Activated naive CD4-positive, alpha-beta T cell (primary cell): ENCODE measurements around the gene SEPTIN10.
"Not testable (repeated sequence)": the region's sequence is repeated elsewhere in the genome, so short reads cannot be mapped to it uniquely, and the experiment has no call there.

Source experiments
- DNase-seq, 4 experiments: peaks; one replicate each; lab custom pipeline; 2025; lab: John Stamatoyannopoulos, UW

SEPTIN10 gene

DNA sequence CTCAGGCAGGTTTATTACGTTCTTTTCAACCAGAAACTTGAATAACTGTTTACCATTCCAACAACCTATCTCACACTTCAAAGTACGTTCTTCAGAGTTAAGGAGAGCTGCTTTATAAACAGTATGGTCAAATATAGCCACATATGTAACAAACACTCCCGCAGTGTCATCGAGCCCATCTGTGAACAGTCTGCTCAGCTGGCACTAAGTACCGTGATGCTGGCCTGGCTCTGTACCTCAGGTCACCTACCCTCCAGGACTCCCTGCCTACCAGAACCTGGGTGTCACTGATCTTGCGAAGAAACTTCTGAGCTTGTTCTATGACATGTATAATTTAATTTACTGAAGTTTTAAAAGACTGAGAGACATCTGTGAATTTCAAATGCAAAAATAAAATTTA is 71.4 kb downstream of the SEPTIN10 start:
- DNase-seq, result no peak

DNA sequence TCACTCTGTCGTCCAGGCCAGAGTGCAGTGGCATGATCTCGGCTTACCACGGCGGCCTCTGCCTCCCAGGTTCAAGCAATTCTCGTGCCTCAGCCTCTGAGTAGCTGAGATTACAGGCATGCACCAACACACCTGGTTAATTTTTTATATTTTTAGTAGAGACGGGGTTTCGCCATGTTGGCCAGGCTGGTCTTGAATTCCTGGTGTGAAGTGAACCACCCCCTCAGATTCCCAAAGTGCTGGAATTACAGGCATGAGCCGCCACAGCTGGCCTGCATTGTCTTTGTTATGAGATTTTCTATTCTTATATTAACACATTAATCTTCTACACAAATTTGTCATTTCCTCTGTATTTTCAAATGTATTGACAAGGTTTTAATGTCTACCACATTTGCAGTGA is 75.2 kb downstream of the SEPTIN10 start:
- no peak for DNase-seq

- DNase-seq, result no peak
Measured at GRCh38 chr2:109537565-109538222, 76.1 kb downstream of the SEPTIN10 start.

- not testable (repeated sequence) for DNase-seq
Measured at GRCh38 chr2:109536556-109536955, 77.2 kb downstream of the SEPTIN10 start.

DNA sequence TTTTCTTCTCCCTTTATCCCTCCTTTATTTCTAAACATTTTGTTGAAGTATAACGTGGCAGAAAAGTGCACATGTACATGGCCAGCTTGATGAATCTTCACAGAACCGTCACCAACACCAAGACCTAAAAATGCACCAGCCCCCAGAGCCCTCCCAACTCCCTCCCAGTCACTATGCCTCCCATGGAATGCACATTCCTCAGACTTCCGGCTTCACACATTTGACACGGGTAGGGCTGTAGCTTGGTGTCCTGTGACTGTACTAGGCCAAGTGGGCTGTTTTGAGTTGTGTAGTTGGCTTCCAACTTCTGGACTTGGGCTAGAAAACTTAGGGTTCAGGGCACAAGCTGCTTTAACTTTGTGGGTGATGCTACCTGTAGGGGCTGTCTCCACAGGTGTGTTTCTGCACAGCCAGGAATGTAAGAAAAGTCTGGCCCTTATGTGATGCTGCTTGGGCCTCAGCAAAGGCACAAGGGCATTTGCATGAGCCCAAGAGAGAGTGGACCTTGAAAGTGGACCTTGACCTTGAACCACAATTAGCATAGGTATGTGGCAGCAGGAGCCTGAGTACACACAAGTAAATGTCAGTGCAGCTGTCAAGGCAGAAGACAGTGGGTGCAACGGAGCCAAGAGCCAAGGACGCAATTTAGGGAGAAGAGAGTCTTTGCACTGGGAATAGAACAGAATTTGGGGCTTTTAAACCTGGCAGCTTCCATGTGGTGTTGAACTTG is 78.4 kb downstream of the SEPTIN10 start:
- DNase-seq, result no peak

DNA sequence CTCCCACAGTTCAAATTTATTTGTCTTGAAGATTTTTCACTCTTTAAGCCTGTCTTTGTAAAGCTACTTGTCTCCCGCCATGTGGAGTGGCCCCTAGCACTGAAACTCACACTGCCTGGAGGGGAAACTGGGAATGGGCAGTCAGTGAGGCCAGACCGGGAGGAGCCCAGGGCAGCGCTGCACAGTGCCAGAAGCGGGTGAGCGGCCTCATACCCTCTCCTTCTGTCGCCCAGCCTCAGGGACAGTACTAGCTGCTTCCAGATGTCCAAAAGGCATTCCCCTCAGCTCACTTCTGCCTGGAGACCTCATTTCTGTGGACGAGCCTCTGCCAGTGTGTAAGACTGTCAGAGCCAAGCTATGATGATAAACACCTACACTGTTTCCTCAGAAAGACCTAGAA is 79.9 kb downstream of the SEPTIN10 start:
- no peak for DNase-seq

DNA sequence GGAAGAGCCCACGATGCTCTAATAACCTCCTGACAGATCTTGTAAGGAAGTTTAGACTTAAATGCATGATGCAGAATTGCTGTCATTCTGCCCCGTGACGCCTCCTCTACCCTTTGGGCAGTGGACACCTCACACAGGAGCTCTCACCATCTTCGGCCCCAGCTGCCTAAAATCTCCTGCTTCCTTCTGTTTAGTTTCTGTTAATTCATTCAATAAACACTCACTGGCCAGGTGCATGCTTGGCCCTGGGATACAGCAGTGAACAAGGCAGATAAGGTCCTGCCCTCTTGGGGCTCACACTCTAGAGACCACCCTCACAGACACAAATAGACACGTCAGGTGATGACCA is 81.1 kb downstream of the SEPTIN10 start:
- no peak for DNase-seq

GRCh38 chr2:109531896-109532727 is 81.7 kb downstream of the SEPTIN10 start:
- DNase-seq, result no peak

DNA sequence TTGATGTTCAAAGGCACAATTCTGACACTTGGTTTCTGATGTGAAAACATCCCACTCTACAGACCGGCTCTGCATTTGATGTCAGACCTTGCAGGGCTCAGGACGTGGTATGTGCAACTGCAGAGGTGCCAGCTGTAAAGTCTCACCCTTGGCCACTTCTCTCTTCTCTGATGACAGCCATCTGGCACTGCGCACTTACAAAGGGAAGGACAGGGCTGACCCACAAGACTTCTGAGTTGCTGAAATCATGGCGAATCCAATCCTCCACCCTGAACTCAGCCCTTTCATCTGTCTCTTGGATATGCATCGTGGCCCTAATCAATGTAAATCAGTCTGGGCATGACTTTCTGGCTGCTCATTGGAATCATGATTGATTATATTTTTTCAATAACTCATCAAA is 82.5 kb downstream of the SEPTIN10 start:
- DNase-seq, result no peak

DNA sequence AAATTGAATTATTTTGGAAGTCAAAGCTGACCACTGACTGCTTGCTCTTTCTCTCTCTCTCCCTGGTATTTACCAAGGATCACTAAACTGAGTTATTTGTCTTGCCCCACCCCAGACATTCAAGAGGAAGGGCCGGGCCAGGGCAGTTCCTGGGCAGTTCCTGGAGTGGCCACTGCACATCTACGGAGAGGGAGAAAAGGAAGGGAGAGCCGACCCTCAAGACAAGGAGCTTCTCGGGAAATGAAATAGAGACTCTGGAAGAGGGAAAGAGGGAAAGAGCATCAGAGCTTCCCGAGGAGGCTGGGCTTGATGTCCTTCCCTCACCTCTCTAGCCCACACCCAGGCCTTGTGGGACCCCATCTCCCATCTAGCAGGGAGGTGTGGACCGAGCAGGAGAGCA is 83.1 kb downstream of the SEPTIN10 start:
- no peak for DNase-seq

- no peak for DNase-seq
Measured at GRCh38 chr2:109529532-109530449, 84.0 kb downstream of the SEPTIN10 start.

DNA sequence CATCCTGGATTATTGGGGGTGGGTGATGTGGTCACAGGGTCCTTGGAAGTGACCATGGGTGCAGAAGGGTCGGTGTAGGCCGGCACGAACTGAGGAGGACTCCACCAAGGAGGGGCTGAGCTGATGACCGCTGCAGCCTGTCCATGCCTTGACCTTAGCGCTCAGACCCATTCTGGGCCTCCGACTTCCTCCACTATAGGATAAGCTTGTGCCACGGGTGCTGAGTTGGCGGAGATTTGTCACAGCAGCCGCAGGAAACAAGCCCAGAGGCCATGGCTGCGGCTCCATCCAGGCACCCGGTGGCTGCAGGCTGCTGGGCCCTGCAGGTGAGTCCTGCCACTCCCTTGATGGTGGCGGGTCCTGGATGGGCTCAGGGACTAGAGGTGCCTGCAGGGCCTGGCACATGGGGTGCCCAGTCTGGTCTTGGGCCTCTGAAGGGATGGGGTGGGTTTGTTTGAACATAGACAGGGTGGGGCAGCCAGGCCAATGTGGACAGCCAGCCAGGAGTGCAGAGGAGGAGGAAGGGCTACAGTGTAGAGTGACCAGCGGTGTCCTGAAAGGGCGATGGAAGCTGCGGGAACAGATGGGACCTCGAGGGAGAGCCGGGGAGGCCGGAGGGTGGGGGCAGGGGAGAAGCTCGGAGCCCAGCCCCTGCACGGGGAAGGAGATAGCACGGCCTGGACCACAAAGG is 84.8 kb downstream of the SEPTIN10 start:
- no peak for DNase-seq

- no peak for DNase-seq
Measured at GRCh38 chr2:109527846-109528705, 85.7 kb downstream of the SEPTIN10 start.

DNA sequence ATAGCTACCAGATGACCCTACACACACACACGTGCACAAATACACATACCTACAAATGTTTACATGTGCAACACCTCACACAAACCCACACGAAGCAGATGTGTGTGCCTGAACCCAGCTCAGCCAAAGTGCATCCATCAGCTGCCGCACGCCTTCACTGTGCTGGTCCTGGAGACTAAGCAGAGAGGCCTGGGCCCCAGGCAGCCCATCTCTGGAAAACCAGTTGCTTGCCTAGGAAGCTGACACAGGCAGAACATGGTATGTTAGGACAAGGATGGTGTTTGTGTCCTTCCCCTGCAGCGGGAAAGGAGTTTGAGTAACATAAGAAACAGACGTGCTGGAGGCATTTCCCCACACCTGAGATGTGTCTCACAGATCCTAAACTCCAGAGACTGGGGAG is 86.7 kb downstream of the SEPTIN10 start:
- DNase-seq, result no peak

DNA sequence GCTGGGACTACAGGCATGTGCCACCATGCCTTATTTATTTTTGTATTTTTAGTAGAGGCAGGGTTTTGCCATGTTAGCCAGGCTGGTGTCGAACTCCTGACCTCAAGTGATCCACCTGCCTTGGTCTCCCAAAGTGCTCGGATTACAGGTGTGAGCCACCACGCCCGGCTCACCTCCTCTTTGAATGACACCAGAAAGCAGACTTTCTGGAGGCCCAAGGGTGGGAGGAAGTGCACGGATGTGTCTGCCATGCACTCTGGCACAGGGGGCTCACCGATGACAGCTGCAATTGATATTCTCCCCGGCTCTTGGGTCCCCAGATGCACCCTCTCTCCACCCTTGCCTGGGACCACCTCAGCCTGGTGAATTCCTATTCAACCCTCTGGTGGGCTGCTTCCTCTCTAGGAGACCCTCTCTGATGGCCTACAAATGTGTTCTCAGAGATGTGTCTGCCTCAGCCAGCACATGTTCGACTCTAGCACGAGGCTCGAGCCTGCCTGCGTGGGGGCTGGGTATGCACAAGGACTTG is 87.3 kb downstream of the SEPTIN10 start:
- DNase-seq, result no peak

- DNase-seq, result no peak
Measured at GRCh38 chr2:109525836-109526235, 87.9 kb downstream of the SEPTIN10 start.

- DNase-seq, result no peak
Measured at GRCh38 chr2:109523536-109524361, 90.0 kb downstream of the SEPTIN10 start.

- no peak for DNase-seq
Measured at GRCh38 chr2:109523121-109523520, 90.6 kb downstream of the SEPTIN10 start.

GRCh38 chr2:109522063-109522374 is 91.7 kb downstream of the SEPTIN10 start:
- no peak for DNase-seq
